PC-9 (cell line): ENCODE data around the gene SIRT2. TPM values are rescaled to one million over a fixed set of nuclear protein-coding genes. Genes with fewer than 3 reads are reported as not detected.
A peak's percentile ranks its signal among the peaks of the same experiment; 100 is the strongest.

Source experiments
- BruUV-seq: library from RNA; stranded (reverse); fragments of 400-500 nt; replicated peaks from 2 replicates; lab custom pipeline; 2021; lab: Mats Ljungman, UMichigan
- CTCF ChIA-PET: fragments of 300-600 bp; sonication (Branson Sonifier 250); formaldehyde crosslinking; loops from one replicate; lab custom pipeline; 2022; ENCODE audit warnings: antibody characterized with exemption; lab: Charles Lee
- POLR2A ChIA-PET: fragments of 300-600 bp; sonication (Branson Sonifier 250); formaldehyde crosslinking; loops from one replicate; lab custom pipeline; 2022; ENCODE audit warnings: antibody characterized with exemption; ENCODE audit not compliant: unreplicated experiment; lab: Charles Lee
- DNase-seq, 2 experiments: peaks; one replicate each; pipeline versions ENCODE4 v3.0.0 to v3.0.0-alpha.2; 2015 to 2022; ENCODE audit warnings: mixed read lengths in 1 of 2
- H2AFZ ChIP-seq: fragments of 200-600 bp; sonication (generic); 2 replicates; pipeline ENCODE4 v1.8.1; 2017; ENCODE audit warnings: antibody characterized with exemption
- H3F3A ChIP-seq: fragments of 200-600 bp; sonication (generic); 2 replicates; pipeline ENCODE4 v1.8.1; 2017; ENCODE audit warnings: antibody characterized with exemption, mild to moderate bottlenecking, low read depth; ENCODE audit not compliant: insufficient read depth
- H3K27ac ChIP-seq: fragments of 200-600 bp; sonication (generic); 2 replicates; pipeline ENCODE4 v1.6.1; 2016; ENCODE audit warnings: mixed run types
- H3K27me3 ChIP-seq: fragments of 200-600 bp; sonication (generic); 2 replicates; pipeline ENCODE4 v1.6.1; 2016; ENCODE audit warnings: low read depth, mixed run types; ENCODE audit not compliant: insufficient read depth
- H3K36me3 ChIP-seq: fragments of 200-600 bp; sonication (generic); 2 replicates; pipeline ENCODE4 v1.6.1; 2016; ENCODE audit warnings: low read depth, mixed run types
- H3K4me1 ChIP-seq: fragments of 200-600 bp; sonication (generic); replicated peaks from 2 replicates; pipeline ENCODE4 v1.6.1; 2016; ENCODE audit warnings: mixed run types; ENCODE audit not compliant: insufficient read depth
- H3K4me2 ChIP-seq: fragments of 200-600 bp; sonication (generic); 2 replicates; pipeline ENCODE4 v1.6.1; 2017; ENCODE audit warnings: mixed run types
- H3K4me3 ChIP-seq: fragments of 200-600 bp; sonication (generic); 2 replicates; pipeline ENCODE4 v1.6.1; 2016; ENCODE audit warnings: mixed run types
- H3K79me2 ChIP-seq: fragments of 200-600 bp; sonication (generic); 2 replicates; pipeline ENCODE4 v1.6.1; 2017; ENCODE audit warnings: low read depth, mixed run types
- H3K9me2 ChIP-seq: fragments of 200-600 bp; sonication (generic); 2 replicates; pipeline ENCODE4 v1.8.1; 2017; ENCODE audit warnings: mild to moderate bottlenecking; ENCODE audit not compliant: insufficient read depth
- H3K9me3 ChIP-seq: fragments of 200-600 bp; sonication (generic); 2 replicates; pipeline ENCODE4 v1.8.1; 2016; ENCODE audit warnings: low read depth; ENCODE audit not compliant: insufficient read depth
- H4K20me1 ChIP-seq: fragments of 200-600 bp; sonication (generic); 2 replicates; pipeline ENCODE4 v1.8.1; 2017; ENCODE audit not compliant: insufficient read depth
- EZH2 ChIP-seq: fragments of 200-600 bp; sonication (generic); IDR thresholded peaks from 2 replicates; pipeline ENCODE4 v1.8.0; 2017; ENCODE audit warnings: antibody characterized with exemption, low read depth
- intact Hi-C: fragments of 100-400 bp; cut with micrococcal nuclease; formaldehyde crosslinking; loops from one replicate; pipeline ENCODE4 v1.10.0; 2022; ENCODE audit not compliant: unreplicated experiment
- total RNA-seq: library from RNA; stranded (reverse); gene quantifications from 2 replicates; pipeline ENCODE4 v1.2.3, GENCODE V29; 2021
- TF ChIP-seq, protein P1 (sequence below): fragments of 200-600 bp; sonication (generic); conservative IDR thresholded peaks from 2 replicates; pipeline ENCODE4 v1.6.1; 2017; ENCODE audit warnings: mixed run types, antibody characterized with exemption, mild to moderate bottlenecking, moderate library complexity

Gene SIRT2
- total RNA-seq, 1 experiment from 2014 or later = 32.9 TPM

DNA sequence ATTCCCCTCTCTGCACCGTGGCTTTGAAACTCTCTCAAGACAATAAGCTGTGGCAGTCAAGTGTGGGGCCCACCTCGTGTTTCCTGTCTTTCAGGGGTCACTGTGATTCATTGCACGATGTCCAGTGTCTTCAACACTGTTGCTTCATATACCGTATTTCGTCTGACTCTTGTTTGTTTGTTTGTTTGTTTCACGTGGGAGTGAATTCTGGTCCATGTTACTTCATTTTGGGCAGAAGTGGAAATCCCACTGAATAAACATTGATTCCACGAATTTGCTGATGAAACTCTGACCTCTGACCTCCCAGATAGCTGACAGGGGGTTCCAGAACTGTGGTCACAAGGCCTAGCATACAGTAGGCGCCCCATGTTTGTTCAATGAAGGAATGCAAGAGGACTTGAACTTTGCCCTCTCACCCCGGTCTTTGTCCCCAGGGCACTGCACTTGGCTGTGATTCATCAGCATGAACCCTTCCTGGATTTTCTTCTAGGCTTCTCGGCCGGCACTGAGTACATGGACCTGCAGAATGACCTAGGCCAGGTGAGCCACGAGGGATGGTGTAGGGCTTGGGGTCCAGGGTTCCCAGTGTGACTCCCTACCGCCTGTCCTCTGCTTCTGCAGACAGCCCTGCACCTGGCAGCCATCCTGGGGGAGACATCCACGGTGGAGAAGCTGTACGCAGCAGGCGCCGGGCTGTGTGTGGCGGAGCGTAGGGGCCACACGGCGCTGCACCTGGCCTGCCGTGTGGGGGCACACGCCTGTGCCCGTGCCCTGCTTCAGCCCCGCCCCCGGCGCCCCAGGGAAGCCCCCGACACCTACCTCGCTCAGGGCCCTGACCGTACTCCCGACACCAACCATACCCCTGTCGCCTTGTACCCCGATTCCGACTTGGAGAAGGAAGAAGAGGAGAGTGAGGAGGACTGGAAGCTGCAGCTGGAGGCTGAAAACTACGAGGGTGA is 5.4 kb upstream of the SIRT2 start:
- POLR2A ChIA-PET = no interaction called here
- Histone ChIP-seq H3K27ac (no peak overlapping the region), H3K9me2 (no peaks in the 10 kb centered on the region), H3K9me3 (0 out of 2 replicates have a peak, but pooled peaks cover 3% of the 10 kb centered on the region), H3K4me1 (peaks cover 9% of the 10 kb centered on the region), H3F3A (no peaks in the 10 kb centered on the region), H4K20me1 (no peaks in the 10 kb centered on the region), H2AFZ (no peak overlapping the region), H3K27me3 (no peaks in the 10 kb centered on the region), H3K79me2 (peaks cover 24% of the 10 kb centered on the region), H3K4me2 (no peak overlapping the region), H3K36me3 (no peaks in the 10 kb centered on the region), H3K4me3 (no peak overlapping the region)
- CTCF ChIA-PET = interaction anchor here (0.6 kb wide), 1 partner anchor 326 kb away, joined by 5 read pairs; no protein-coding TSS in a partner anchor
- intact Hi-C loops = no loop called here
- no TSS peak for BruUV-seq
- DNase-seq = no peak
- TF ChIP-seq EZH2 = no peak
- TF ChIP-seq, protein P1, sequence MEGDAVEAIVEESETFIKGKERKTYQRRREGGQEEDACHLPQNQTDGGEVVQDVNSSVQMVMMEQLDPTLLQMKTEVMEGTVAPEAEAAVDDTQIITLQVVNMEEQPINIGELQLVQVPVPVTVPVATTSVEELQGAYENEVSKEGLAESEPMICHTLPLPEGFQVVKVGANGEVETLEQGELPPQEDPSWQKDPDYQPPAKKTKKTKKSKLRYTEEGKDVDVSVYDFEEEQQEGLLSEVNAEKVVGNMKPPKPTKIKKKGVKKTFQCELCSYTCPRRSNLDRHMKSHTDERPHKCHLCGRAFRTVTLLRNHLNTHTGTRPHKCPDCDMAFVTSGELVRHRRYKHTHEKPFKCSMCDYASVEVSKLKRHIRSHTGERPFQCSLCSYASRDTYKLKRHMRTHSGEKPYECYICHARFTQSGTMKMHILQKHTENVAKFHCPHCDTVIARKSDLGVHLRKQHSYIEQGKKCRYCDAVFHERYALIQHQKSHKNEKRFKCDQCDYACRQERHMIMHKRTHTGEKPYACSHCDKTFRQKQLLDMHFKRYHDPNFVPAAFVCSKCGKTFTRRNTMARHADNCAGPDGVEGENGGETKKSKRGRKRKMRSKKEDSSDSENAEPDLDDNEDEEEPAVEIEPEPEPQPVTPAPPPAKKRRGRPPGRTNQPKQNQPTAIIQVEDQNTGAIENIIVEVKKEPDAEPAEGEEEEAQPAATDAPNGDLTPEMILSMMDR = no peak

DNA sequence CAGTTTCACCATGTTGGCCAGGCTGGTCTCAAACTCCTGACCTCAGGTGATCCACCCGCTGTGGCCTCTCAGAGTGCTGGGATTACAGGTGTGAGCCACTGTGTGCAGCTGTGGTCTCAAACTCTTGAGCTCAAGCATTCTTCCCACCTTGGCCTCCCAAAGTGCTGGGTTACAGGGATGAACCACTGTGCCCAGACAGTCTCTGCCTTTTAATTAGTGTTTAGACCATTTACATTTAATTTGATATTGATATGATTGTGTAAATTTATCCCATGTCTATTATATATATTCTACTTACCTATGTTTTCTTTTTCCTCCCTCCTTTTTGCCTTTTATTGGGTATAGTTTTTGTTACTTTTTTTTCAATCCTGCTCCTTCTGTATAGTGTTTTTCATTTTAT is 2.3 kb upstream of the SIRT2 start:
- Histone ChIP-seq H4K20me1 (no peaks in the 10 kb centered on the region), H3K79me2 (peaks cover 24% of the 10 kb centered on the region), H3K4me2 (no peak overlapping the region), H3K4me3 (no peak overlapping the region), H3K27me3 (no peaks in the 10 kb centered on the region), H2AFZ (no peak overlapping the region), H3K9me3 (0 out of 2 replicates have a peak, but pooled peaks cover 3% of the 10 kb centered on the region), H3K27ac (no peak overlapping the region), H3K36me3 (no peaks in the 10 kb centered on the region), H3K4me1 (peaks cover 16% of the 10 kb centered on the region), H3F3A (no peaks in the 10 kb centered on the region), H3K9me2 (no peaks in the 10 kb centered on the region)
- ChIA-PET POLR2A (no interaction called here), CTCF (interaction anchor here (0.6 kb wide), 1 partner anchor 1411 kb away, joined by 3 read pairs; no protein-coding TSS in a partner anchor)
- TF ChIP-seq EZH2 = no peak
- TF ChIP-seq, protein P1 = no peak
- no peak for DNase-seq
- intact Hi-C loops = no loop called here
- no TSS peak for BruUV-seq

DNA sequence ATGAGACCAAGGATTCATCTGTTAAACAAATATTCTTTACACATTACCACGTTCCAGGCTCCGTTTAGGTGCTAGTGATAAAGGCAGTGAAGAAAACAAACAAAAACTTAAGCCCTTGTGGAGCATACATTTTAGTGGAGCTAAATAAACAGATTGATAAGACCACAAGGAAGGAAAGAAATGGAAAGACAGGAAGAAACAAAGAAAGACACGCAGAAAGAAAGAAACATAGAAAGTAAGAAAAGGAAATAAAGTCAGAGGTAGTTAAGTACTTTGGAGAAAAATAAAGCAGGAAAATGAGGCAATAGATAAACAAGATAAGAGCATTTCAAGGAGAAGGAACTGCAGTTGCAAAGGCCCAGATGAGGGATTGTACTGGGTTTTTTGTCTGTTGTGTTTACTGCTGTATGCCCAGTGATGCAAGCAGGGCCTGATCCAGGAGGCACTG is 1.3 kb upstream of the SIRT2 start:
- H3K9me2 ChIP-seq = no peaks in the 10 kb centered on the region
- intact Hi-C loops = loop anchor here (1.0 kb wide), 1 partner anchor 30 kb away; the partner anchor contains the start of genes MRPS12 and SARS2
- H3K4me2 ChIP-seq = peak overlapping the region; percentile 84
- no peaks in the 10 kb centered on the region for H4K20me1 ChIP-seq
- ChIA-PET POLR2A (interaction anchor here (0.6 to 0.9 kb wide), 4 partner anchors 36 to 475 kb away, joined by 5 to 26 read pairs (median 6); partner anchors contain the start of gene RASGRP4), CTCF (interaction anchor here (0.6 kb wide), 1 partner anchor 564 kb away, joined by 5 read pairs; no protein-coding TSS in a partner anchor)
- no peak for DNase-seq
- peaks cover 16% of the 10 kb centered on the region for H3K4me1 ChIP-seq
- no TSS peak for BruUV-seq
- no peaks in the 10 kb centered on the region for H3F3A ChIP-seq
- no peaks in the 10 kb centered on the region for H3K27me3 ChIP-seq
- H2AFZ ChIP-seq = peak overlapping the region; percentile 80
- H3K36me3 ChIP-seq = no peaks in the 10 kb centered on the region
- H3K27ac ChIP-seq = peak overlapping the region; percentile 64
- H3K79me2 ChIP-seq = peaks cover 24% of the 10 kb centered on the region
- TF ChIP-seq EZH2 = no peak
- TF ChIP-seq, protein P1 = no peak
- H3K4me3 ChIP-seq = peak overlapping the region; percentile 62
- 0 out of 2 replicates have a peak, but pooled peaks cover 3% of the 10 kb centered on the region for H3K9me3 ChIP-seq
